GM15510 (cell line): ENCODE data around the gene PLA2G6.

Experiments
- POLR2A ChIP-seq: IDR thresholded peaks from 3 replicates; pipeline ENCODE4 v1.6.1; 2011; ENCODE audit warnings: borderline replicate concordance; ENCODE audit not compliant: insufficient read length; ENCODE audit errors: extremely low read depth

PLA2G6 gene

DNA sequence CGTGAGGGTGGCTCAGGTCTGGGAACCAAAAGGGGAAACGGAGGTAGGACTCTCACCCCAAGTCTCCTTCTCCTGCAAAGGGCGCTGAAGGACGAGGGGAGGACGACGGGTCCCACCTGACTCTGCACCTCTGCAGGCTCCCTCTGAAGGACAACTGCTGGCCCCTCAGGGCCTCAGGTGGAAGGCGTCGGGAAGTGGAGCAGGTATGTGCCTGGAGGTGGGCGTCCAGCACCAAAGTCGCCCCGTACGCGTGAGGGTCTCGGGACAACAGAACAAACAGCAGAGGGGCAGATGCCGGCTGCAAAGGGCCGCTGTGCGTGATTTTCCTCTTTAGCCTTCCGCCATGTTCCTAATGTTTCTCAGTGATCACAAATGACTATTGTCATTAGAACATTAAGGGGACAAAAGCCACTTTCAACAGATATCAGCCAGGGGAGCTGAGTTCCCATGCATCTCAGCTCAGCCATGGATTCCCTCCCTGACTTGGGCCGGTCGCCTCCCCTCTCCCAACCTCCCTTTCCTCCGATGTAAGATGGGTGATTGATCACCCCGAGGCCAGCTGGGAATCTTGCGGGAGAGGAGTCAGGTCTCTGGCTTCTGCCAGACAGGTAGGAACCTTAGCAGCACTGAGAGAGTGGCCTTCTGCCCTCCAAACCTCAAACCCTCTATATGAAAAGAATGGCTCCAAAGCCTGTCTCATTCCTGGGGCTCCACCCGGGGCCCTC, 98.5 kb downstream of the PLA2G6 start:
- TF ChIP-seq POLR2A: no peak

GRCh38 chr22:38081941-38082828, 99.4 kb downstream of the PLA2G6 start:
- no peak for TF ChIP-seq POLR2A

DNA sequence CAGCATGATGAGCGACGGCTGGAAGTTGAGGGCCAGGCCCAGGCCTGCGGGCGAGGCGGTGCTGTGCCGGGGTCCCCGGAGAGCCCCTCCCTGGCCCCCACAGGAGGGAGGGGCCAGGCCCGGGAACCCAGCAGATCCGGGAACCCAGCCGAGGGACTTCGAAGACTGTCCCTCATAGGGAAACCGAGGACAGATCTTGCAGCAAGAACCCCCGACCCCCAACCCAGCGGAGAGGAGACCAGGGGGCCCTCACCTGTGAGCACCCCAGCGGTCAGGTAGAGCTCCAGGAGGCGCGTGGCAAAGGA, 100.0 kb downstream of the PLA2G6 start:
- TF ChIP-seq POLR2A: no peak

DNA sequence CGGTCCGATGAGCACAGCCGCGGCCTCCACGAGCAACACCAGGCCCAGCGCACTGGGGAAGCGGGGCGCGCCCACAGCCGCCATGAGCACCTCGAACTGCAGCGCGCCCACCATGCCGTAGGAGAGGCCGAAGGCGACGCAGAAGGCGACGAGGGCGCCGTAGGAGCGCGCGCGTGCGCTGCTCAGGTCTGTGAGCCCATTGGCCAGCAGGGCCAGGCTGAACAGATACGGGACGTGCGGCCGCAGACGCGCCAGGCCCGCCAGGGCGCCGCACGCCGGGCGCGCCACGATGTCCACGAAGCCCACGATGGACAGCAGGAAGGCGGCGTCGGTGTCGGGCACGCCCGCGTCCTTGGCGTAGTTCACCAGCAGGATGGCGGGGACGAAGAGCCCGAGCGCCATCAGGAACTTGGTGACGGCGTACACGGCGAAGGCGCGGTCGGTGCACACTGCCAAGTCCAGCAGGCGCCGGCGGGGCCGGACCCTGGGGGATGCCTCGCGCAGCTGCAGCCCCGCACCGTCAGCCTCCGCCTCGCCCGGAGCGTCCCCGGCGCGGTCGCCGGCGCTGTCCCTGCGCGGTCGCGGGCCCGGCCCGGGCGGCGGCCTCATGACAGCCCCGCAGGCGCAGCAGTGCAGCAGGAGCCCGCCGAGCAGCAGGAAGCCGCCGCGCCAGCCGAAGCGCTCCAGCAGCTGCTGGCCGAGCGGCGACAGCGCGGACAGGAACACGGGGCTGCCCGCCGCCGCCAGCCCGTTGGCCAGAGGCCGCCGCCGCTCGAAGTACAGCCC, 100.6 kb downstream of the PLA2G6 start:
- no peak for TF ChIP-seq POLR2A

GRCh38 chr22:38080474-38080849, 101.2 kb downstream of the PLA2G6 start:
- TF ChIP-seq POLR2A: no peak

GRCh38 chr22:38079804-38080203, 101.8 kb downstream of the PLA2G6 start:
- TF ChIP-seq POLR2A: no peak

GRCh38 chr22:38078046-38078840, 103.4 kb downstream of the PLA2G6 start:
- TF ChIP-seq POLR2A: no peak

- TF ChIP-seq POLR2A: no peak
Observed at GRCh38 chr22:38077595-38077994, 104.0 kb downstream of the PLA2G6 start.

- TF ChIP-seq POLR2A: no peak
Observed at GRCh38 chr22:38077096-38077495, 104.5 kb downstream of the PLA2G6 start.

GRCh38 chr22:38075961-38076360, 105.7 kb downstream of the PLA2G6 start:
- TF ChIP-seq POLR2A: no peak

DNA sequence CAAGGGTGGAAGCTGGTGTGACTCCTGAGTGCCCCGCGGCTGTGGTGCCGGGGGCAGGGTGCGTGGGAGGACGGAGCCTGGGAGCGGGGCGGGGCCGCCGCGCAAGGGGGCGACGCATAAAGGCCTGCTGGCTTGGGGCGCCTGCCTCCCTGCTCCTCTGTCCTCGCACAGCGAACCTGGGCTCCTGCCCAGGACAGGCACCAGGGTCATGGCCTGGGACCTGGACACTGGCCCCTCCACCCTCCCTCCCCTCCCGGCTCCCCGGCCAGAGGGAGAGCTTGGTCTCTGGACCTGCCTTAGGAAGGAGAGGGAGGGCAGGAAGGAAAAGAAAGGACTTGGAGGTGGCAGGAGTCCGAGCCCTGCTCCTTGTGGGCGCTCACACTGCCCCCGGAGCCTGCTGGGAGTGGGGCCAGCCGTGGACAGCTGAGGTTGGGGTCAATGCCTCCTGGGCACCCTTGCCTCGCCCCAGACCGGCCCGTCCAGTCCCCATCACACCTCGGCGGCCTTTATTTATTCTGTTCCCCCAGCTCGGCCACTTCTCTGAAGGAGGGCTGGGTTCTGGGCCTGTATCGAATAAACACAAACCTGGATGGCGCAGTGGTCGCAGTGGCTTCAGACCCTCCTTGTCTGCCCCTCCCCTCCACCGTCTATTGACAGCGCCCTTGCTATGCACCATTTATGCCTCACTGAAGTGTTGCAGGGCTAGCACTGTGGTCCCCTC, 106.4 kb downstream of the PLA2G6 start:
- no peak for TF ChIP-seq POLR2A

- no peak for TF ChIP-seq POLR2A
Observed at GRCh38 chr22:38074181-38075104, 107.2 kb downstream of the PLA2G6 start.
